ENCODE measurements around the gene BCLAF1.
"Not testable (repeated sequence)": the region's sequence is repeated elsewhere in the genome, so short reads cannot be mapped to it uniquely, and the experiment has no call there.

Gene BCLAF1

DNA sequence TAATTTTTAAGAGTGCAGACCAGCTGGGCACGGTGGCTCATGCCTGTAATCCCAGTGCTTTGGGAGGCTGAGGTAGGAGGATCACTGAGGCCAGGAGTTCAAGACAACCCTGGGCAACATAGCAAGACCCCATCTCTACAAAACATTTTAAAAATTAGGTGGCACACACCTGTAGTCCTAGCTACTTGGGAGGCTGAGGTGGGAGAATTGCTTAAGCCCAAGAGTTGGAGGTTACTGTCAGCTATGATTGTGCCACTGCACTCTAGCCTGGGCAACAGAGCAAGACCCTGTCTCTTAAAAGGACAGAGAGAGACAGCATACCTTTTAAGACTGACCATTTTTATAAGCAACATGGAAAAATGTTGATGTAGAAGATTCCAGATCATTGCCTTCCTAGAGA, 18.8 kb upstream of the BCLAF1 start:
- DNase-seq: not testable (repeated sequence)

GRCh38 chr6:136307351-136307750, 17.7 kb upstream of the BCLAF1 start:
- DNase-seq: no peak

- DNase-seq: no peak
These were observed 16.8 kb upstream of the BCLAF1 start for GRCh38 chr6:136306466-136306865.

GRCh38 chr6:136304410-136304809, 14.8 kb upstream of the BCLAF1 start:
- no peak for DNase-seq

DNA sequence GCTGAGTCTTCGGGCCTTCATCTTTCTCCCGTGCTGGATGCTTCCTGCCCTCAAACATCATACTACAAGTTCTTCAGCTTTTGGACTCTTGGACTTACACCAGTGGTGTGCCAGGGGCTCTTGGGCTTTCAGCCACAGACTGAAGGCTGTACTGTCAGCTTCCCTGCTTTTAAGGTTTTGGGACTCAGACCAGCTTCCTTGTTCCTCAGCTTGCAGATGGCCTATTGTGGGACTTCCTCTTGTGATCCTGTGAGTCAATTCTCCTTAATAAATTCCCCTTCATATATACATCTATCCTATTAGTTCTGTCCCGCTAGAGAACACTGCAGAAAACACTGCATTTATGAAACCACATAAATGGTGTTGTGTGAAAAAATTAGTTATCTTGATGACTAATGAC, 13.9 kb upstream of the BCLAF1 start:
- no peak for DNase-seq

GRCh38 chr6:136294621-136295020, 5.0 kb upstream of the BCLAF1 start:
- no peak for DNase-seq

DNA sequence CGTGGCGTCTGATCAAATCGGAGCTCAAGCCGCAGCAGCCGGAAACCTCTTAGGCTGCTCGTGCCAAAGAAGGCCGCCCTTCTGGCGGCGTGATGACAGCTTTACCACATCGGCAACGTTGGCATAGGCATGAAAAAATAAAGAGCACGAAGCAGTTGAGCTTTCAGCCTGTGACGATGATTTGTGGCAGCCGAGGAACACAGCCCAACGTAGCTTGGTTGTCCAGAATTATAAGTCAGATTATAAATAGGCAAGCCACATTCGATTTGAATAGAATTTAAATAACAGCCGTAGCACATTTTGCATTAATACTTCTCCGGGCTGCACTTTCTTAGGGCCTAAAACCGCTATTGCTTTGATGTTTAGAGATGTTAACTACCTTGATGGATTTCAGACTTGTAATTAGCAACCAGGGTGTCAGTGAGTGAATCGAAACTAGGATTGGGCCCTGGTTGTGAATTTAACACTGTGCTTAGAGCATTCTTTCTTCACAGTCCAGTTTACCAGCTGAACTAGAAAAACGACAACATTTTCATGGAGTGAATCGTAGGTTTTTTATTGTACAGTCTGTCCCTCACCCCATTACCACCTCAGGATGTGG, 864 bp upstream of the BCLAF1 start:
- DNase-seq: peak; percentile 91

DNA sequence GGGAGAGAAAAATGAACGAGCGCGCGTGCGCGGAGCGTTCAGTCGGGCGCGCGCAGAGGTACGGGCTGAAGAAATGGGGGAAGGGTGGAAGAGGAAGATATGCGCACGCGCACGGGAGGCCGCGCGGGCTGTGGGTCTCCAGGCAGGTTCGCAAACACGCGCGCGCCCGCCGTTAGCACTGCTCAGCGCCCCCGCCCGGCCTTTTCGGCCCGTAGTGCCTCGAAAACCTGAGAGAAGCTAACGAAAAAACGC, 393 bp downstream of the BCLAF1 start:
- peak; percentile 94 for DNase-seq

- DNase-seq: peak; percentile 97
These were observed 900 bp downstream of the BCLAF1 start for GRCh38 chr6:136288566-136289326.

DNA sequence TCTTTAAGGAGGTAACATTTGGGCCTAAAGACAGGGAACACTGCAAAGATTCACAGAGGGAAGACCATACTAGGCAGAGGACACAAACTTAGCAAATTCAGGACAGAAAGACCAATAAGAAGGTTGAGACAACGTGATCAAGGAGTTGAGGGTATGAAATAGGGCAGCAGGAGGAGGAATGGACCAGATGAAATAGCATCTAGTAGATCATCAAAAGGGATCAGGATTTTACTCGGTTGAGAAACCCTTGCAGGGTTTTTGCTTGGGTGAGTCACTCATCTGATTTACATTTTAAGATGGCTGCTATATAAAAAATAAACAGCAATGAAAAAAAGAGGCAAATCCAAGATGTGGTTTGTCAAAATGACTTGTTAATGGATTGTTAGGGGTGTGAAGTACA, 4.7 kb downstream of the BCLAF1 start:
- DNase-seq: no peak

DNA sequence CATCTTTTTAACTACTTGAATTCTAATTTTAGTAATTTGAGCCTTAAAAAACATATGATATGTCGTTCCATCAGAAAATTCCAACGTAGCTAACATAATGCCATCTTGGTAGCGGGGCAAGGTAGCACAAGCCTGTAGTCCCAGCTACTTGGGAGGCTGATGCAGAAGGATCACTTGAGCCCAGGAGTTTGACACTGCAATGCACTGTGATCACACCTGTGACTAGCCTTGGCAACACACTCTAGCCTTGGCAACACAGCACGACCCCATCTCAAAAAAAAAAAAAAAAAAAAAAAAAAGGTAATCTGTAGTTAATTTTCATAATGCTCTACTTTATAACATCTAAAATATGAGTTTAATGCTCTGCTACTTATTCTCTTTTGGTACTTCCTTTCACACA, 6.7 kb downstream of the BCLAF1 start:
- DNase-seq: no peak

DNA sequence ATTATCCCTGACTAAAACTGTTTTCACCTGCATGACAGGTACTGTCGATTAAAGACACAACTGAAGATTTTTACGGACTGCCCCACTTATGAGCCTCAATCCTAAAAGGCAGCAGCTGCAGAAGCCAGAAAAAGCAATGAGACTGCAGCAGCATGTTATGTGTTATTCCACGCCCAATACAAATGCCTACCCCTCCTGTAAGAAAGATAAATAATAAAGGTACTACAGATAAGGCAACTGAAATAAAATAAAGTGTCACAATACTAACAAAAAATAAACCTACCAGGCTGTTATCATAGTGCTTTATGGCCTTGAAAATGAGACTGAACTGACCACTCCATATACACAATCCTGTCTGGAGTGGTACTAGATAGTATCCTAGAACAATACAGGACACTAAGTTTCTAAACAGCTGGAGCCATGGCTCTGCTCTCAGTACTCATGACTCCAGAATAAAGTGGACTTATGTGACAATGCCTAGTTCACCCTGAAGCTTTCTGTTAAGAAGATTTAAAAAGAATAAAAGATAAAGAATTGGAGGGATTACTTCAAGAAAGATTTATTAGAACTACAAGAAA, 9.5 kb downstream of the BCLAF1 start:
- no peak for DNase-seq

GRCh38 chr6:136274062-136274461, 15.6 kb downstream of the BCLAF1 start:
- no peak for DNase-seq

DNA sequence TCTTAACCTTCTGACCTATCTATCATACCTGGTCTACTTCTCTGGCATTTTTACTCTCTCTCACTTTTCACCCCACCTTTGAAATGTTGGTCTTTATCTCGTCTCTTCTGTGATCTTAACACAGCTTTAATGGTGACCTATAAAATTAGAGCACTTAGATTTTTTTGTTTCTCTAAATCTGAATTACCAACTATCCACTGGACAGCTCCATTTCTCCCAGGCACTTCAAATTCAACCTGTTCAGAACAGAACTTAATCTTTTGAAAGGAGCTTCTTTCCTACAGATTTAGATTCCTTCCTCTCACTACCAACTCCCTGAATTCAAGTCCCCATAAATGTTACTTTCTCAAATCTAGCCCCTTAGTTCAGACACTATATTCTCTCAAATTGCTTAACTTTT, 24.5 kb downstream of the BCLAF1 start:
- no peak for DNase-seq

- DNase-seq: no peak
These were observed 26.7 kb downstream of the BCLAF1 start for GRCh38 chr6:136262940-136263339.

DNA sequence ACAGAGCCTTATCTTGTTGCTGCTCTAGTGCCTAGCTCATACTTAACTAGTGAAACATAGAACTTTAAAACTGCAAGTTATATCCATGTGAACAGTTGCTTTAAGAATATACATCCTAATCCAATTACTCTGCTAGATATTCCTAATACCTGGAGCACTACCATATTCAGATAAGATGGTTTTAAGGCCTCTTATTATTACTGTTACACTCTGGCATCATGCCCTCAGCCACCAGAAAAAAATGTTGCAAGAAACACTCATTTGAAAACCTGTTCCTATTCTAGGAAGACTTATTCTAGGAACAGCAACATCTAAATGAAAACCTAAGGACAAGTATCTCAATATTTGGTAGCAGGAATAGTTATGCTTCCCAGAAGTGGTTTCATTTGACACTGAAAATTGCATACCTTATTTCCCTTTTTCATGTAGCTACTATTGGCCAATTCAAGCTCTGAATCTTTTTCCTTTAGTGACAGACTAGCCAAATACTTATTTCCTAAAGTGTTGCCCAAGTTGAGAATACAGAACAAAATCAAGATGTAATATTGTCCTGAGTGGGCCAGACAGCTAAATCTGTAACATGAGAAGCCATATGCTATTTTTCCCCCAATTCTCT, 34.7 kb downstream of the BCLAF1 start:
- DNase-seq: no peak

- DNase-seq: no peak
These were observed 35.9 kb downstream of the BCLAF1 start for GRCh38 chr6:136253734-136254133.

DNA sequence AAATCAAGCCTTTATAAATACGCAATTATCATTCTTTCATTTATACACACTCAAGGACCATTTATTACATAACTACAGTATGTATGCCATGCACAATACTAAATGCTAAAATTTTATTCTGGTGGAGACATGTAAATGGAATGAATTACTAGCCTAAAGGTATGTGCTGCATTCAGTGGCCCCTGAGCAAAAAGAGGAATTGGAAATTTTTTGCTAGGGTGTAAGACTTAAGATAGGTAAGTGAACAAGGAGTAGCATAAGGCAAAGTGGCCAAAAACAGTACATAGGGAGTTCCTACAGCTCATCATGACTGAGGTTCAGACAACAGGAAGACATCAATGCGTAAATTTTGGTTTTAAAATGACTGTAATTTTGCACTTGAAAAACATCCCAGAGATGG, 37.2 kb downstream of the BCLAF1 start:
- DNase-seq: no peak

DNA sequence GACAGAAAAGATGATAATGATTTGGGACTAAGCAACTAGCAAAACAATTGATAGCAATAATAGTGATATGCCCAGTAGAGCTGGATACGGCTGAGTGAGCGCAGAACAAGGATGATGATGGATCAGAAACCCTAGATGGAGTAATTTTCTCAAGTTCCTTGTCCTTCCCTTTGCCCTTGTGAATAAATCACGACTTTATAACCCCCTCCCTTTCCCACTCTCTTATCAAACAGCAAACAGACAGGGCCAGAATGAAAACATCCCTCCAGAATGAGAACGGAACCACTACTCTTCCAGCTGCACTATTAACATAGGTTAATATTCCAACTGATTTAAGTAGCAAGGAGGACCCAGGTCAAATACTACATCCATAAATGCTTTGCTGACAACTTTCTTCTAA, 38.3 kb downstream of the BCLAF1 start:
- DNase-seq: no peak

DNA sequence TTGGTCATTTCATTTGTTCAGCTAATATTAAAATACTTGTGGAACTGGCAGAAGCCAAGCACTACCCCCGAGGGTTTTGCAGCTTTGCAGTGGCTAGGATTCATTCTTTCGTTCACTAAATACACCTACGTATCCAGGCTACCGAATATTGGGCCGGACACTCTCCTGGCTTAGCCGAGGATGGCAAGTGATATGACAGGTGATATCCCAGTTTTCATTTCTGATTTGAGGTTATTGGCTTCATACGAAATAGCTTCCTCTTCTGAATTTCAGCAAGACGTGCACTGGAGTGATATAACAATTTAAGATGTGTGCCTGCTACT, 39.0 kb downstream of the BCLAF1 start:
- no peak for DNase-seq

- peak; percentile 97 for DNase-seq
These were observed 39.6 kb downstream of the BCLAF1 start, which contains the start of gene MTFR2 for GRCh38 chr6:136249811-136250685. TSS of gene MTFR2 (minus strand) at chr6:136250311. CDS start at chr6:136249099, 1,212 bp downstream.

GRCh38 chr6:136249336-136249735, 40.3 kb downstream of the BCLAF1 start:
- no peak for DNase-seq

- no peak for DNase-seq
These were observed 45.5 kb downstream of the BCLAF1 start for GRCh38 chr6:136244061-136244616.

Data from CD4-positive, alpha-beta T cell treated with Interferon gamma for 1 hour (primary cell).